Ramos (cell line): ENCODE data around the gene PATJ.

ENCODE experiments used
- in situ Hi-C: fragments of 300-500 bp; cut with MboI; formaldehyde crosslinking; loops from one replicate; pipeline ENCODE4 v1.14.3; 2022; ENCODE audit warnings: low sequenced_read_pairs; ENCODE audit not compliant: unreplicated experiment

PATJ gene

GRCh38 chr1:62025892-62026291 lies 283.6 kb downstream of the PATJ start:
- in situ Hi-C loops = no loop called here

- in situ Hi-C loops = no loop called here
These were observed 287.4 kb downstream of the PATJ start for GRCh38 chr1:62029704-62030103.

- in situ Hi-C loops = no loop called here
These were observed 292.5 kb downstream of the PATJ start for GRCh38 chr1:62034790-62035189.

GRCh38 chr1:62037274-62037673 lies 295.0 kb downstream of the PATJ start:
- in situ Hi-C loops = no loop called here

- in situ Hi-C loops = no loop called here
These were observed 296.5 kb downstream of the PATJ start for GRCh38 chr1:62038594-62039284.

DNA sequence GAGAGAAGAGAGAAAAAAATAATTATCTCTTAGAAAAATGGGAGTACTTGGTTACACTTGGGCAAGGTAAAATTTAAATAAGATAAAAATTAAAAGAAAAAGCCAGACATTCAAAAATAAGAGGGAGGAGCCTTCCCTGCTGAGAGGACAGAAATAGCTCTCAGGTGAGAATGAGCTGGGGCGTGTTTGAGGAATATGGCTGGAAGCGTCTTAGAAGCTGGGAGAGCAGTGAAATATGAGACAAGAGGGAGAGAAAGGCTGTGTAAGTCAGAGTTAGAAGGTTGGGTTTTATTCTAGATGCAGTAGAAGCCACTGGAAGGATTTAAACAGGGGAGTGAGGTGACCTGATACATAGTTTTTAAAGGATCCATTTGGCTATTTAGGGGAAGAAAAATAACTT lies 298.2 kb downstream of the PATJ start:
- in situ Hi-C loops = no loop called here

- in situ Hi-C loops = no loop called here
These were observed 298.7 kb downstream of the PATJ start for GRCh38 chr1:62040973-62041372.

- in situ Hi-C loops = no loop called here
These were observed 300.9 kb downstream of the PATJ start for GRCh38 chr1:62043154-62043553.

DNA sequence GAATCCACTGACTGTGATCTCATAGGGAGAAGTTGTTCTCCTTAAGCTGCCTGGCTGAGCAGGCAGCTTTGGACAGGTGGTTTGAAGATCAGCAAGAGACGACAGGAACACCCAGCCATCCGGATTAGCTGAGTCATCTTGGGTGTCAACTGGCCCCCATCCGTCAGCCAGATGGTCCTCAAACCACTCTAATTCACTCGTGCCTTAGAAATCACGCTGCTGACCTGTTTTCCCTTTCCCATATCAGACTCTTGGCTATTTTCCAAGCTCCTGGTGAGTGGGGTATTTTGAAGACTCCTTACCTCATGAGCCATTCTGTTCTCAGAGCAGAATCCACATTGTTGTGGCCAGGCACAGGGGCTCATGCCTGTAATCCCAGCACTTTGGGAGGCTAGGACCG lies 303.3 kb downstream of the PATJ start:
- in situ Hi-C loops = no loop called here

DNA sequence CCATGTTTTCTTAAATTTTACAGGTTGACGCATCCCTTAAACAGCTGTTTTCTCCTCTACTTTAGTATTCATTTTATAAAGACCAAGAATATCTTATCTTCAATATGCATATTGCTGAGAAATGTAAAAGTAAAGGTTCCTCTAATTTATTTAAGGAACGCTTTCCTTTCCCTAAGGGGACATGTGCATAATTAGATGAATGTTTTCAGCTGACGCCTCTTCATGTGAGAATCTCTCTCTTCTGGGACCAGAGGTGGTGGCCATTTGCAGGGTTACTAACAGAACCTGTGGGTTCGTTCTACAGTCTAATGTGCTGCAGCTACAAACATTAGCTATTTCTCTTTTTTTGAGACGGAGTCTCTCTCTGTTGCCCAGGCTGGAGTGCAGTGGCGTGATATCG lies 304.6 kb downstream of the PATJ start:
- in situ Hi-C loops = no loop called here

DNA sequence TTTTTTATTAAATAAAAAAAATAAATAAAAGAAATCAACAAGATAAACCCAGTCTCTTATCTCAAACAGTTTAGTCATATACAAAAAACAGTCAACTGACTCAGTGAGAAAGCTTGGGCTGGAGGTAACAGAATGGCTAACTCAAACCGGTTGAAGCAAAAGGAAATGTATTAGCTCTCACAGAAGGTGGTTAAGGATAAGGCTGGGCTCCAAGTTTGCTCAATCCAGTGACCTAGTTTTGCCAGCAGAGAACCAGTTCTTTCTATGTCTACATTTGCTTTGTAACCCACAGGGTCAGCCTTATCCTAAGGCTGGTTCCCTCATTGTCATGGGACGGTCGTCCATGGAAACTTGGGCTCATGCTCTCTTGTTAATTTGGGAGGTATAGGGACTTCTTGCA lies 307.9 kb downstream of the PATJ start:
- in situ Hi-C loops = no loop called here

GRCh38 chr1:62052946-62053345 lies 310.7 kb downstream of the PATJ start:
- in situ Hi-C loops = no loop called here

GRCh38 chr1:62054188-62054587 lies 311.9 kb downstream of the PATJ start:
- in situ Hi-C loops = no loop called here

- in situ Hi-C loops = no loop called here
These were observed 314.9 kb downstream of the PATJ start for GRCh38 chr1:62057230-62057629.

DNA sequence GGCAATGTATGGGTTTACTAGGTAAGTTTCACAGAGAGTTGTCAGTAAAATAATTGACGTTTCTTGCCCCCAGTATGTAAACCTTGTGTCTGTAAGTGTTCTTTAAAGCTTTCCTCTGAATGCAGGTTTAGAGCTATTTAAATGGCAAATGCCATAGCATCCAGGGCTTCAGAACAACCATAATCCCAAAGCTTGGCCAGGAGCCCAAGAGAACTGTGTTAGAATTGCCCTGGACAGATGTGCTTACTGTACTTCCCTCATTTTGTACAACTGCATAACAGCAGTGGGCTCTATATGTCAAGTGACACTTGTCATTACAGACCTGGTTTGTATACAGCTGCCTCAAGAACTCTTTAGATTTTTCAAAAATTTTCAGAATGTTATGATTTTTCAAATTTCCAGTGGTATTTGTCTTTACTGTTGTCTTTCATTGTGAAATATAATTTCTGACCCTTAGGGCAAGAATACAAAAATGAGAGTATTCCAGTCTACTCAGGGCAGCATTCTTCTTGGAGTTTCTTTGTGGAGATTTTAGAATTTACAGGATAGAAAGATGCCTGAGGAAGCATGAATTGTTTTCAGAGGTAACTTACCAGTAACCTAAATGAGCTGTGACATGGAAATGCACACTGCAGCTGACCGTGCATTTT lies 315.5 kb downstream of the PATJ start:
- in situ Hi-C loops = no loop called here

DNA sequence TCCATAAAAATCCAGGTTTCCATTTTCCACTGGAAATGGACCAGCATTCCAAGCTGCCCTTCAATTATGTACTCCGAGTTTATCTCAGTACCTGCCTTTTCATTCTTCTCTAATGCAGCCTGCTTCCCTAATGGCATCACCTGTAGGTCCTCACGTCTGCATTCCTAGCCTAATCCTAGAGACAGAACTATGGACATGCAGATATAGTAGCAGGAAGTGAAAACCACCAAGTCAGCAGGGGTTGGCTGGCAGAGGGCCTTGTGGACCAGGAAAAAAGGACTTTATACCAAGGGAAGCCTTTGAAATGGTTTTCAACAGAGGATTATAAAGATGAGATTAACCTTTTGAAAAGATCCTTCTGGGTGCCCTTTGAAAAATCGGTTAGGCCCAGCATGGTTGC lies 316.7 kb downstream of the PATJ start:
- in situ Hi-C loops = no loop called here

DNA sequence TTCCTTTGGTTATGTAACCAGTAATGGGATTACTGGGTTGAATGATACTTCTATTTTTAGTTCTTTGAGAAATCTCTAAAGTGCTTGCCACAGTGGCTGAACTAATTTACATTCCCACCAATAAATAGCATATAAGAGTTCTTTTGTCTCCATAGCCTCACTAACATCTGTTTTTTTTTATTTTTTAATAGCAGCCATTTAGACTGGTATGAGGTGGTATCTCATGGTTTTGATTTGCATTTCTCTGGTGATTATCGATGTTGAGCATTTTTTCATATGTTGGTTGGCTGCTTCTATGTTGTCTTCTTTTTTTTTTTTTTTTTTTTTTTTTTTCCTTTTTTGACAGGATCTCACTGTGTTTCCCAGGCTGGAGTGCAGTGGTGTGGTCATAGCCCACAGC lies 319.8 kb downstream of the PATJ start:
- in situ Hi-C loops = no loop called here

GRCh38 chr1:62064829-62065407 lies 322.6 kb downstream of the PATJ start:
- in situ Hi-C loops = no loop called here

DNA sequence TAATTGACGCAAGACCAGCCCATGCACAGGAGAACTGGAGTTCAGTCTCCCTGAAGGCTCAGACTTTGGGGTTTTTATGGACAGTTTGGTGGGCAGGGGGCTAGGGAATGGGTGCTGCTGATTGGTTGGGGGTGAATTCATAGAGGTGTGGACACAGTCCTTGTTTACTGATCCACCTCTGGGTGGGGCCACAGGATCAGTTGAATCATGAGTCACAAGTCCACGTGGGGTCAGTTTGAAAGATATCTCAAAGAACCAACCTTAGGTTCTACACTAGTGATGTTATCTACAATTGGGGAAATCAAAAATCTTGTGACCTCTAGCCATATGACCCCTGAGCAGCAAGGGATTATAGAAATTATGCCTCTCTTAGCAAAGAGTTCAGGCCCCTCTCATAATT lies 324.4 kb downstream of the PATJ start:
- in situ Hi-C loops = no loop called here

GRCh38 chr1:62068416-62068843 lies 326.1 kb downstream of the PATJ start:
- in situ Hi-C loops = no loop called here

GRCh38 chr1:62068978-62069377 lies 326.7 kb downstream of the PATJ start:
- in situ Hi-C loops = no loop called here
